Natural killer cell (primary cell): Measurements from ENCODE around the gene PXMP4. TPM values are rescaled to one million over a fixed set of nuclear protein-coding genes. Genes with fewer than 3 reads are reported as not detected.

Experiments used
- ATAC-seq, 3 donors: fragments of 150-1000 bp in 2 of 3; fragments of 200-7000 bp in 1 of 3; cut with Tn5 transposase; 1 replicate in 1 of 3; 2 replicates in 2 of 3; pipeline ENCODE4 v1.10.0; 2021; ENCODE audit warnings: mild to moderate bottlenecking in 2 of 3, moderate library complexity in 2 of 3
- DNase-seq, 2 donors: peaks; one replicate each; pipeline versions ENCODE4 v3.0.0 to v3.0.0-alpha.2; 2013 to 2021; ENCODE audit warnings: mixed read lengths in 1 of 2
- H3K27ac ChIP-seq: one replicate; pipeline ENCODE4 v1.5.1; 2013; ENCODE audit warnings: mild to moderate bottlenecking, low read length
- H3K27me3 ChIP-seq: one replicate; pipeline ENCODE4 v1.6.1; 2013; ENCODE audit warnings: low read length; ENCODE audit not compliant: control insufficient read depth, insufficient read depth
- H3K36me3 ChIP-seq: one replicate; pipeline ENCODE4 v1.6.1; 2013; ENCODE audit warnings: low read length; ENCODE audit not compliant: control insufficient read depth, insufficient read depth
- H3K4me1 ChIP-seq: one replicate; pipeline ENCODE4 v1.6.1; 2013; ENCODE audit warnings: low read length; ENCODE audit not compliant: control insufficient read depth, insufficient read depth
- H3K4me3 ChIP-seq: one replicate; pipeline ENCODE4 v1.5.1; 2013; ENCODE audit warnings: low read length
- H3K9me3 ChIP-seq: one replicate; pipeline ENCODE4 v1.6.1; 2013; ENCODE audit warnings: low read length; ENCODE audit not compliant: control insufficient read depth, insufficient read depth
- H3K27ac Mint-ChIP-seq, 2 donors: one replicate each; pipeline ENCODE4 v1.8.0; 2022; ENCODE audit warnings: mild to moderate bottlenecking in 2 of 2, mixed read lengths in 2 of 2, moderate library complexity in 1 of 2
- H3K27me3 Mint-ChIP-seq, 2 donors: one replicate each; pipeline ENCODE4 v1.8.0; 2022; ENCODE audit warnings: low read depth in 2 of 2, mixed read lengths in 2 of 2
- H3K36me3 Mint-ChIP-seq: one replicate; pipeline ENCODE4 v1.8.0; 2022; ENCODE audit warnings: mixed read lengths
- H3K4me1 Mint-ChIP-seq, 2 donors: one replicate each; pipeline ENCODE4 v1.8.0; 2022; ENCODE audit warnings: mixed read lengths in 2 of 2
- H3K4me3 Mint-ChIP-seq: one replicate; pipeline ENCODE4 v1.8.0; 2022; ENCODE audit warnings: mild to moderate bottlenecking, moderate library complexity, mixed read lengths
- H3K9me3 Mint-ChIP-seq, 2 donors: one replicate each; pipeline ENCODE4 v1.8.0; 2022; ENCODE audit warnings: mixed read lengths in 2 of 2
- CTCF ChIP-seq: fragments of 200-600 bp; IDR thresholded peaks from one replicate; pipeline ENCODE4 v1.8.0; 2022; ENCODE audit warnings: antibody characterized with exemption
- WGBS: methylation state at CpG from one replicate; pipeline ENCODE4 v1.1.7; 2013; ENCODE audit warnings: missing lambda C conversion rate; ENCODE audit not compliant: insufficient coverage; 5-methylcytosine and 5-hydroxymethylcytosine counted together
- intact Hi-C: fragments of 100-400 bp; cut with micrococcal nuclease; formaldehyde crosslinking; loops from one replicate; pipeline ENCODE4 v1.14.2; 2022
- total RNA-seq, 4 donors: library from RNA; stranded (reverse); fragments of 120-200 nt in 1 of 4; gene quantifications; one replicate each; pipeline versions ENCODE4 v1.2.3 to v1.2.4, GENCODE V29; 2013 to 2022

The PXMP4 gene
- total RNA-seq, 3 donors from 2014 or later (not counting 1 experiment from before 2014, with no cell fraction given): 4.7 to 6.6 (median 6.2) TPM

DNA sequence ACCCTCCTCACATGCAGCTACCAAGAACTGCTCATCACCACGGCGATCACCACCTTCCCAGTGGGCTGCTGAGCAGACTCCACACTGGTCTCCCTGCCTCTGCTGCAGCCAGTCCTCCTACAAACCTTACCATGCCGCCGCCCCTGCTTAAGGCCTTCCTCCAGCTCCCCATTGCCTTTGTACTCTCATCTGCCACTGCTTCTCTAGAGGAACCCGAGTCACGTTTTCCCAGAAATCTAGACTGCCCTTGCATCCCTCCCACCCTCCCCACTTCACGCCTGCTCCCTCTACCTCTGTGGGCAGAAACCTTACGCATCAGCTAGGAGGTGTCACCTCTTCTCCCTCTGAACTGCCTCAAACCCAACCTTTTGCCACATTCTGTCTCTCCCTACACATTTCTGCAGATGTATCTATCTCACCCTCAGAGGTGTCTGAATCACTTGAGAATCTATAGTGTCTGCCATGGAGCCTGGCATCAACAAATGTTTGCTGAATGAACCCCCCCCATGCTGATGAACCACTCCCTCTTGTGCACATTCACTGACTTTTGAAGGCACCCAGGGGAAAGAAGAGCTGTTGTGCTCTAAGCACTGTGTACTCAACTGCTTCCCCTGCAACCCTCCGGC is 38.3 kb downstream of the PXMP4 start:
- no peaks in the 10 kb centered on the region for H3K9me3 Mint-ChIP-seq
- ATAC-seq (no peak), DNase-seq (no peak)
- Histone ChIP-seq H3K4me3 (no peak overlapping the region), H3K27me3 (no peaks in the 10 kb centered on the region), H3K36me3 (no peaks in the 10 kb centered on the region), H3K9me3 (no peaks in the 10 kb centered on the region), H3K4me1 (peaks cover 33% of the 10 kb centered on the region), H3K27ac (no peak overlapping the region)
- peaks cover 5 to 19% of the 10 kb centered on the region in 2 donors for H3K4me1 Mint-ChIP-seq
- intact Hi-C loops: no loop called here
- H3K27me3 Mint-ChIP-seq: no peaks in the 10 kb centered on the region
- no peak overlapping the region for H3K27ac Mint-ChIP-seq
- WGBS: 81% methylated on average over 9 of the region's 9 CpGs
- H3K4me3 Mint-ChIP-seq: no peak overlapping the region
- no peaks in the 10 kb centered on the region for H3K36me3 Mint-ChIP-seq
- TF ChIP-seq CTCF: no peak

- no peak overlapping the region for H3K4me3 Mint-ChIP-seq
- TF ChIP-seq CTCF: no peak
- no peaks in the 10 kb centered on the region for H3K27me3 ChIP-seq
- no peaks in the 10 kb centered on the region for H3K36me3 ChIP-seq
- no peaks in the 10 kb centered on the region for H3K36me3 Mint-ChIP-seq
- 87% methylated on average over 5 of the region's 5 CpGs for WGBS
- H3K4me3 ChIP-seq: no peak overlapping the region
- intact Hi-C loops: no loop called here
- peaks cover 0 to 14% of the 10 kb centered on the region in 2 donors for H3K4me1 Mint-ChIP-seq
- H3K9me3 ChIP-seq: no peaks in the 10 kb centered on the region
- no peak overlapping the region for H3K27ac ChIP-seq
- no peaks in the 10 kb centered on the region for H3K27me3 Mint-ChIP-seq
- H3K27ac Mint-ChIP-seq: no peak overlapping the region
- peaks cover 29% of the 10 kb centered on the region for H3K4me1 ChIP-seq
- DNase-seq (no peak), ATAC-seq (no peak)
- H3K9me3 Mint-ChIP-seq: no peaks in the 10 kb centered on the region
Observed at GRCh38 chr20:33681288-33681687, 38.8 kb downstream of the PXMP4 start.

GRCh38 chr20:33680686-33681085 is 39.4 kb downstream of the PXMP4 start:
- H3K27ac Mint-ChIP-seq: no peak overlapping the region
- TF ChIP-seq CTCF: no peak
- Histone ChIP-seq H3K27me3 (no peaks in the 10 kb centered on the region), H3K4me3 (no peak overlapping the region), H3K36me3 (no peaks in the 10 kb centered on the region), H3K4me1 (peaks cover 29% of the 10 kb centered on the region), H3K9me3 (no peaks in the 10 kb centered on the region), H3K27ac (no peak overlapping the region)
- WGBS: 100% methylated on average over 2 of the region's 2 CpGs
- ATAC-seq: no peak
- DNase-seq: no peak
- peaks cover 0 to 18% of the 10 kb centered on the region in 2 donors for H3K4me1 Mint-ChIP-seq
- no peak overlapping the region for H3K4me3 Mint-ChIP-seq
- no peaks in the 10 kb centered on the region for H3K36me3 Mint-ChIP-seq
- H3K27me3 Mint-ChIP-seq: no peaks in the 10 kb centered on the region
- intact Hi-C loops: no loop called here
- H3K9me3 Mint-ChIP-seq: no peaks in the 10 kb centered on the region
